NCI-H460 (cell line): ENCODE measurements around the gene RBM33. TPM values are rescaled to one million over a fixed set of nuclear protein-coding genes. Genes with fewer than 3 reads are reported as not detected.

Experiments used
- DNase-seq: peaks from one replicate; pipeline ENCODE4 v3.0.0-alpha.2; 2016; ENCODE audit warnings: low read depth; ENCODE audit errors: extremely low read depth
- total RNA-seq: library from RNA; depleted of rRNA; stranded (reverse); fragments of >200 nt; shearing (Covaris generic); gene quantifications from 2 replicates; pipeline ENCODE4 v1.2.3, GENCODE V29; 2014

The RBM33 gene
- total RNA-seq, 1 experiment from 2014 or later: 20.9 TPM

DNA sequence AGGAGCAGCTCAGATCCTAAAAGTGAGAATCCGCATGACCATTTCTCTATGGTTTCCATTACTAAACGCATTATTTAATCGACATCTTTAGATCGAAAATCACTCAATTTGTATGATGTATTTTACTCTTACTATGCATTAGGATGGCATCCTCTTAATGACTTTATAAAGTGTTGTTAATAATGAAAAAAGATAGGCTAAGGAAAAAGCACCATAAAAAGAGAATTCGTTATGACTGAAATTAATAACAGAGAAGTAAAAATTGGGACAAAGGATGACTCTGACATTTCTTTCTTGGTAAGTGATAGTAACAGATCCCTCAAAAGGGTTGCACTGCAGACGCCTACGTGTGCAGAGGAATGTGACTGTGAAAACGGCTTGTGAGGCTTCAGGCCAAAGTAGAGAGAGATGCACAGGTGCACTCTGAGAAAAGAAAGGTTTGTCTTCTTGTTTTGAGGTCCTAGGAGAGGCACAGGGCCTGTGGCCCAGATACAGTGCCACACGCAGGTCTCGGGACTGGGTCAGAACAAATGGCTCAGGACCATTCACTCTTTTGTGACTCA is 23.0 kb upstream of the RBM33 start:
- DNase-seq: no peak

GRCh38 chr7:155624412-155624811 is 20.0 kb upstream of the RBM33 start:
- DNase-seq: no peak

- DNase-seq: no peak
Observed at GRCh38 chr7:155625557-155625956, 18.9 kb upstream of the RBM33 start.

- DNase-seq: no peak
Observed at GRCh38 chr7:155629171-155629570, 15.3 kb upstream of the RBM33 start.

- DNase-seq: no peak
Observed at GRCh38 chr7:155631155-155631554, 13.3 kb upstream of the RBM33 start.

DNA sequence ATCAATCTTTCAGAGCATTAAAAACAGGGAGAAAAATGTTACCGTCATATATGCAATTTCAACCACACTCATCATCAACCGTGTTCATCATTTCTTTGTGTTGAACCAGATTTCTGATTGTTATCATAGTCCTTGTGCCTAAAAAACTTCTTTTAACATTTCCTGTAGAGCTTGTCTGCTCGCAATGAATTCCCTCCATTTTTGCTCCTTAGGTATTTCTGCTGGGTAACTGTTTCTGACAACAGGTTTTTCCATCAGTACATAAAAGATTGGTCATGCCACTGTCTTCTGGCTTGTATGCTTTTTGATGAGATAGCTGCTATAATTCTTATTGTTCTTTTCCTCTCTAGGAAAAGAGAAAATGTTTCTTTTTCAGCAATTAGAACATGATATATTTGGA is 8.6 kb upstream of the RBM33 start:
- no peak for DNase-seq

- no peak for DNase-seq
Observed at GRCh38 chr7:155637155-155637554, 7.3 kb upstream of the RBM33 start.

DNA sequence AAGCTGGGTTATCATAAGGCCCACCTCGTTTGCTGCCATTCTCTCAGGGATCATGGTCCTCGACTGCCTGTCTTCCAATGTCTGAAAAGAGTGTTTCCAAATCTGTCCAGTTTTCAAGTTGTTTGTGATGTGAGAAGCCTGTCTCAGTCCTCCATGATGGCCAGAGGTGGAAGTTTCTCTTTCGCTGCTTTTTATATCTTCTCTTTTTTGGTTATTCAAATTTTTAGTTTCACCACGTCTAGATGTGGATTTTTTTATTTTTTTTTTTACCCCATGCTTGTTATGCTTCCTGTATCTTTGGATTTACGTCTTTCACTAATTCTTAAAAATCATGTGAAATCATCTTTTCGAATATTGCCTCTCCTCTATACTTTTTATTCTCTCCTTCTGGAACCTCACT is 6.1 kb upstream of the RBM33 start:
- DNase-seq: no peak

DNA sequence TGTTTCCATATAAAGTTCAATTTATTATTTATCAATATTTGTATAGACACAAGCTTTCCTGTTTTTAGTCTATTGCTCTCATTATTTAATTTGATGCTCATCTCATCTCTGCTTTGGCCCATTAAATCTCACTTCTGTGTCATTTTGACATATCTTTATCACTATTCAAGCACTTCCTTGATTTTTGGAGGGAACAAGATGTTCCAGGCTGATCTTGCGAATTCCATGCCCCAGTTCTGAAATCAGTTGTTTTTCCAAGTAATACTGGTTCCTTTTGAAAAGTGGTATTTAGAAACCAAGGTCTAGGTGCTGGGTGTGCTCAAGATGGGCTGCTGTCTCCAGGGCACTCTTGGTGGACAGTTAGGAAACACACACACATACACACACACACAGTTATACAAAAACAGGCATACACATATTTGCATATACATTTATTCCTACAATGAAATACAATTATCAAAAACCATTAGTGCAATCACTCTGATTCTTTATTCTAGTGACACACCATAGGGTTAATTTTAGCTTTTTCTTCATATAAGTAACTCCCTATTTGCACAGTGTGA is 4.4 kb upstream of the RBM33 start:
- DNase-seq: no peak

GRCh38 chr7:155640629-155641028 is 3.8 kb upstream of the RBM33 start:
- no peak for DNase-seq

- DNase-seq: no peak
Observed at GRCh38 chr7:155643804-155644177, 670 bp upstream of the RBM33 start.

DNA sequence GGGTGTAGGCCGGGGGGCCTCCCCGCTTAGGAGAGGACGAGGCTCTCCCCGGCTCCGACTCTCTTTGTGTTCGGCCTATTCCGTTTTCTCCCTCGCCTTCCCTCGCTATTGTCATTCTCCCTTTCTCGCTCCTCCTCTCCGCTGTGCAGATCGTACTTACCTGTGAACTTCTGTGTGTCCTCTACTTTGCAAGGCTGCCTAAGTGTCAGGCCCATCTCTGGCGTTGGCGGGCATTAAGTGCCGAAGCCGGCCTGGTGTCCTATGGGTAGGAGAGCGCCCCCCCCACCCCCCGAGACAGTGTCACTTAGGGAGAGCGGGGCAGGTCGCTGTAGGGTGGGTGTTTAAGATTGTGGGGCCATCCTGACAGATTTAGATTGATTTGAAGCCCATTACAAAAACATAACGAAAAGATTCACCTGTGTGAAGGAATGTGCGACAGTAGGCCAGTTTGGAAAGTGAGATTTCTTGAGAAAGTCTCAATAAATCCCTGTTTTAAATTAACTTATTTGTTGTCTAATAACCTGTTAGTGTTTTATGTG is 579 bp downstream of the RBM33 start:
- no peak for DNase-seq

- no peak for DNase-seq
Observed at GRCh38 chr7:155645662-155646061, 1.2 kb downstream of the RBM33 start.

DNA sequence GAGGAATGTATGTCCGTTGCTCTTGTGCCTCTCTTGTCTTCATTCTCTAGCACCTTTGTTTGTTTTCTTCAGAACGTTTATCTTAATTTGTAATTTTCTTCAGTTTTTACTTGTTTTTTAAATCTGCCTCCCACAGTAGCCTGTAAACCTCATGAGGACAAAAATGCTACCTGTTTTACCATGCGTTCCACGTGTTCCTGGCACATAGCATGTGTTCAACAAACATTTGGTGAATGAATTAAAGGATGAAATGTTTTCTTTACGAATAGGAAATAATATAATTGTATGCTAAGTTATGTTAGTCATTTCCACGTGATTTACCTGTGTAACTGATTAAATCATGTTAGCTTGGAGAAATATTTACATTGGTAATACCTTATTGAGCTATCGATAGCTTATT is 2.2 kb downstream of the RBM33 start:
- no peak for DNase-seq

GRCh38 chr7:155647302-155647701 is 2.8 kb downstream of the RBM33 start:
- DNase-seq: no peak

DNA sequence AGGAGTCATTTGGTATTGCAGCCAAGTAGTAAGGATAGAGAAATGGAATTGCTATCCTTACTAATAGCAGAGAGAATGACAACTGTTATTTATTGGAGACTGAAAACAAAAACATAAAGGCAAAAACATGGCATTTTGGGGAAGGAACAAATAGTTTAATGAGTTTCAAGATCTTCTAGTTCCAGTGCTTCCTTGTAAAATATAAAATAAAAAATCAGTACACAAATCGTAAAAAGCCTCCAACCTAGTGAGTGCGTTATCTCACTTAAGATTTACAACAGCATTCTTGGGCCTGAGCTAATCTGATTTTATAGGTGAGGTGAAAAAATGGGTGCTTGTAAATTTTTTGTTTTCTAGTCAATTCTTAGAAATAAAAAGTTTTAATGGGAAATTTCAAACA is 3.3 kb downstream of the RBM33 start:
- DNase-seq: no peak

GRCh38 chr7:155648752-155649339 is 4.4 kb downstream of the RBM33 start:
- no peak for DNase-seq

- no peak for DNase-seq
Observed at GRCh38 chr7:155649588-155649987, 5.1 kb downstream of the RBM33 start.

DNA sequence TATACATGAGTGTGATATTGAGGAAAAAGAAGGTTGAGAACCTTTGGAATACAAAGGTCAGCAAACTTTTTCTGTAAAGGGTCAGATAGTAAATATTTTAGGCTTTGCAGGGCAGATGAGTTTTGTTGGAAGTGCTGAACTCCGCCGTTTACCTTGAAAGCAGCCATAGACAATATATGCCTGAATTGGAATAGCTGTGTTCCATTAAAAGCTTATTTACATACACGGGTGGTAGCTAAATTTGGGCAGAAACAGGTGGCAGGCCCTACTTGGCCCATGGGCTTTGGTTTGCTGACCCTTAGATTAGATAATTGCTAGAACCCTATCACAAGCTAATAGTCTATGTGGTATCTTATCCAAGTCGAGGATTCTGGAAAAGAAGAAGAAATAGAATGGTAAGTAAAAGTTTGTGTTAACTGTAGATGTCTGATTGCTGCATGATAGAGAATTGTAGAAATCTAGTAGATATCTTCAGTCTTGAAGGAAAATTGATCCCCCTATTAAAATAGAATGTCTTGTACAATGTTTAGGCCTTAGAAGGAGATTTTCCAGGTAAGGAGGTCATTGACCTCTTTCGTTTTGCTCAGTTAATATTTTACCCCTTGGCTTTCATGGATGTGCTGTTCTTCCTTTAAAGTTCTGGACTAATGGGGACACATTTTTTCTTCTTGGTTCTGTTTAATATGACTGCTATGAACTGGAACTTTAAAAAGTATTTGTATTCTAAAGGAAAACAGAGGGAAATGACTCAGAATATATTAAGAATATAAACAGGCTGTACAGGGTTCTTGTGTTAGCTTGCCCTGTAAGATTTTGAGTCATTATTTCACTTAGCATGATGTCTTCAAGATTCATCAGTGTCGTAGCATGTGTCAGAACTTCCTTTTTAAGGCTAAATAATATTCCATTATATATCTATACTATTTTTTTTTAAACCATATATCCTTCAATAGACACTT is 8.0 kb downstream of the RBM33 start:
- no peak for DNase-seq

DNA sequence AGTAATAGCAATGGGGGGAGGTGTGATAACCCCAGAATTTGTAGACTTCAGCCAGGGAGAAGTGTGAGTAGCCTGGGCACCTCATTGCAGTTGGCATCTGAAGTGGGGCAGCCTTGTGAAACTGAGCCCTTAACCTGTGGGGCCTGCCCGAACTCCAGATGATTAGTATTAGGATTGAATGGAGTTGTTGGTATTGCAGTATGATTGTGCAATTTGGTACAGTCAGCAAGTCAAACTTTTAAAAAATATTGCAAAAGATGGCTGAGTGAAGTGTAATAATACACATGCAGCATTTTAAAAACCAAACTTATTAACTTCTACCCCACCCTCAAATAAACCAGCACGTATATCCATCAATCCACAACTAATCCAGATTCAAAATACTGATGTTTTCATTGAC is 9.3 kb downstream of the RBM33 start:
- DNase-seq: no peak

DNA sequence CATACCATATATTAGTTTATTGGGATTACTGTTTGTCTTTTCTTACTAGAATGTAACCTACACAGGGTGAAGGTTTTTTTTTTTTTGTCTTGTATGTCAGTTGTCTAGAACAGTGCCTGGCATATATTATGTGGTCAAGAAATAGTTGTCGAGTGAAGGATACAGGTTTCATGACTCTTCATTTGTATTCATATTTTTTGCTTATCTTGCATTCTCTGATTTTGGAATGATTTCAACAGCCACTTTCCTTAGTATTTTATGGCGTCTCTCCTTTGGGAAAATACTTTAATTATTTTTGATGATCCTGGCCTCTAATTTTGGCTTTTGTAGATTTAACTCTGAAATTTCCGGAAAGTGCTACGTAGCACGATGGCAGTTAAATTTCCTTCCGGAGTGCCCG is 12.4 kb downstream of the RBM33 start:
- no peak for DNase-seq
